Measurements from ENCODE around the gene SETD2.

- TF ChIP-seq, protein P1, sequence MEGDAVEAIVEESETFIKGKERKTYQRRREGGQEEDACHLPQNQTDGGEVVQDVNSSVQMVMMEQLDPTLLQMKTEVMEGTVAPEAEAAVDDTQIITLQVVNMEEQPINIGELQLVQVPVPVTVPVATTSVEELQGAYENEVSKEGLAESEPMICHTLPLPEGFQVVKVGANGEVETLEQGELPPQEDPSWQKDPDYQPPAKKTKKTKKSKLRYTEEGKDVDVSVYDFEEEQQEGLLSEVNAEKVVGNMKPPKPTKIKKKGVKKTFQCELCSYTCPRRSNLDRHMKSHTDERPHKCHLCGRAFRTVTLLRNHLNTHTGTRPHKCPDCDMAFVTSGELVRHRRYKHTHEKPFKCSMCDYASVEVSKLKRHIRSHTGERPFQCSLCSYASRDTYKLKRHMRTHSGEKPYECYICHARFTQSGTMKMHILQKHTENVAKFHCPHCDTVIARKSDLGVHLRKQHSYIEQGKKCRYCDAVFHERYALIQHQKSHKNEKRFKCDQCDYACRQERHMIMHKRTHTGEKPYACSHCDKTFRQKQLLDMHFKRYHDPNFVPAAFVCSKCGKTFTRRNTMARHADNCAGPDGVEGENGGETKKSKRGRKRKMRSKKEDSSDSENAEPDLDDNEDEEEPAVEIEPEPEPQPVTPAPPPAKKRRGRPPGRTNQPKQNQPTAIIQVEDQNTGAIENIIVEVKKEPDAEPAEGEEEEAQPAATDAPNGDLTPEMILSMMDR (IDR thresholded peaks at IDR 0.05), result no peak
- TF ChIP-seq POLR2AphosphoS5 (IDR thresholded peaks at IDR 0.05), result no peak
These were observed 195.0 kb downstream of the SETD2 start for GRCh38 chr3:46968783-46969428.
